Measurements from ENCODE around the gene DNASE2.

DNASE2 gene

DNA sequence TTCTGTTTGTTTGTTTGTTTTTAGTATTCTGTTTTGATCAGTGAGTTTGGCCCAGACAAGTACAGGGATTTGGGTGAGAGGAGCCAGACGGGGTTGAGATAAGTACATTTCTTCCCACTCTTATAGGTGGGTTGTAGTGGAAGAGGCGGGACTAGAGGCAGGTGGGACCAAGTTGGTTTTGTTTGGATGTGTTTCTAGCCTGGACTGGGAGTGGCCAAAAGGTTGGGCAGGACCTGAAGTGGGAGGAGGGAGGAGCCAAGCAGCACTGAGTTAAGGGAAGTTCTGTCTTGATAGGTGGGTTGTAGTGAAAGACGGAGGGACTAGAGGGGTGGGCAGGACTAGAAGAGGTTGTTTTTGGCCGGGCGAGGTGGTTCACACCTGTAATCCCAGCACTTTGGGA, 9.0 kb downstream of the DNASE2 start:
- Histone ChIP-seq H3K27ac (ENCODE audit: low read depth, low read length) (no peak overlapping the region), H3K36me3 (ENCODE audit: control insufficient read depth, insufficient read depth, low read length) (peaks cover 3% of the 10 kb centered on the region; the same call in 1 of the 2 replicates), H3K4me1 (ENCODE audit: control insufficient read depth, insufficient read depth, low read length) (peaks cover 1% of the 10 kb centered on the region; the same call in 1 of the 2 replicates), H3K9me3 (ENCODE audit: control insufficient read depth, insufficient read depth, low read depth, low read length) (no peaks in the 10 kb centered on the region), H3K4me3 (ENCODE audit: low read depth, low read length) (no peak overlapping the region), H3K27me3 (ENCODE audit: control insufficient read depth, insufficient read depth, low read length) (peaks cover 22% of the 10 kb centered on the region), H3K9ac (ENCODE audit: low read length) (no peak overlapping the region)

DNA sequence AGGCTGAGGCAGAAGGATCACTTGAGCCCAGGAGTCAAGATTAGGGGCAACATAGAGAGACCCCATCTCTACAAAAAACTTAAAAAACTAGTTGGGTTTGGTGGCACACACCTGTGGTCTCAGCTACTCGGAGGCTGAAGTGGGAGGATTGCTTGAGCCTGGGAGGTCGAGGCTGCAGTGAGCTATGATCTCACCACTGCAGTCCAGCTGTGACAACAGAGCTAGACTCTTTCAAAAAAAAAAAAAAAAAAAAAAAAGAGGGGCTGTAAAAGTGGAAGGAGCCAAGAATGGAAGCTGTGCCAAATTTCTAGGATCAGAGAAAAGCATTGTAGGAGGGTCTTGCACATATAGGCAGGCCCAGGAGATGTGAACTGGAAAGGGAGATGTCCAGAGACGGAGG, 9.6 kb downstream of the DNASE2 start:
- peaks cover 3% of the 10 kb centered on the region; the same call in 1 of the 2 replicates for H3K36me3 ChIP-seq (ENCODE audit: control insufficient read depth, insufficient read depth, low read length)
- no peak overlapping the region for H3K4me3 ChIP-seq (ENCODE audit: low read depth, low read length)
- peaks cover 5% of the 10 kb centered on the region for H3K4me1 ChIP-seq (ENCODE audit: control insufficient read depth, insufficient read depth, low read length)
- no peaks in the 10 kb centered on the region for H3K9me3 ChIP-seq (ENCODE audit: control insufficient read depth, insufficient read depth, low read depth, low read length)
- peaks cover 22% of the 10 kb centered on the region for H3K27me3 ChIP-seq (ENCODE audit: control insufficient read depth, insufficient read depth, low read length)
- H3K27ac ChIP-seq (ENCODE audit: low read depth, low read length), result no peak overlapping the region
- H3K9ac ChIP-seq (ENCODE audit: low read length), result no peak overlapping the region

DNA sequence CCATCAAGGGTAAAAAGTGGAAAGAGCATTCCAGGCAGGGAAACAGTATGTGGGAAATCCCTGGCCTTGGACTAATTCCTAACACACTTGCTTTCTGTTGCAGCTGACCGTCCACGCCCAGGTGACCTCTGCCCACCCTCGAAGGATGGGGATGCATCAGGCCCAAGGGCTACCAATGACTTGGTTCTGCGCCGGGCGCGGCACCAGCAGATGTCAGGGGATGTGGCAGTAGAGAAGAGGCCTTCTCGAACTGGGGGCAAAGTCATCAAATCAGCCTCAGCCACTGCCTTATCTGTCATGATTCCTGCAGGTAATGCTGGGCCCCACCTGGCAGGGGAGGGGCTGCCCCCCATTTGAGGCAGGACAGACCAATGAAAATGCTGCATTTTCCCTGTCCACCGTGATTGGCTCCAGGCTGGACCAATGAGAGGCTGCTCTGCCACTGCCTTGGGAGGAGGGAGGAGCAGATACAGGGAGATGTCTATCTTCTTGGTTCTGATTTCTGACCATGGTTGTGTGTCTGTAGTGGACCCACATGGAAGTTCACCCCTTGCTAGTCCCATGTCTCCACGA, 12.6 kb downstream of the DNASE2 start:
- Histone ChIP-seq H3K27ac (ENCODE audit: low read depth, low read length) (no peak overlapping the region), H3K9me3 (ENCODE audit: control insufficient read depth, insufficient read depth, low read depth, low read length) (no peaks in the 10 kb centered on the region), H3K9ac (ENCODE audit: low read length) (no peak overlapping the region), H3K4me1 (ENCODE audit: control insufficient read depth, insufficient read depth, low read length) (peaks cover 24% of the 10 kb centered on the region), H3K27me3 (ENCODE audit: control insufficient read depth, insufficient read depth, low read length) (peaks cover 14% of the 10 kb centered on the region), H3K4me3 (ENCODE audit: low read depth, low read length) (no peak overlapping the region), H3K36me3 (ENCODE audit: control insufficient read depth, insufficient read depth, low read length) (no peaks in the 10 kb centered on the region)

DNA sequence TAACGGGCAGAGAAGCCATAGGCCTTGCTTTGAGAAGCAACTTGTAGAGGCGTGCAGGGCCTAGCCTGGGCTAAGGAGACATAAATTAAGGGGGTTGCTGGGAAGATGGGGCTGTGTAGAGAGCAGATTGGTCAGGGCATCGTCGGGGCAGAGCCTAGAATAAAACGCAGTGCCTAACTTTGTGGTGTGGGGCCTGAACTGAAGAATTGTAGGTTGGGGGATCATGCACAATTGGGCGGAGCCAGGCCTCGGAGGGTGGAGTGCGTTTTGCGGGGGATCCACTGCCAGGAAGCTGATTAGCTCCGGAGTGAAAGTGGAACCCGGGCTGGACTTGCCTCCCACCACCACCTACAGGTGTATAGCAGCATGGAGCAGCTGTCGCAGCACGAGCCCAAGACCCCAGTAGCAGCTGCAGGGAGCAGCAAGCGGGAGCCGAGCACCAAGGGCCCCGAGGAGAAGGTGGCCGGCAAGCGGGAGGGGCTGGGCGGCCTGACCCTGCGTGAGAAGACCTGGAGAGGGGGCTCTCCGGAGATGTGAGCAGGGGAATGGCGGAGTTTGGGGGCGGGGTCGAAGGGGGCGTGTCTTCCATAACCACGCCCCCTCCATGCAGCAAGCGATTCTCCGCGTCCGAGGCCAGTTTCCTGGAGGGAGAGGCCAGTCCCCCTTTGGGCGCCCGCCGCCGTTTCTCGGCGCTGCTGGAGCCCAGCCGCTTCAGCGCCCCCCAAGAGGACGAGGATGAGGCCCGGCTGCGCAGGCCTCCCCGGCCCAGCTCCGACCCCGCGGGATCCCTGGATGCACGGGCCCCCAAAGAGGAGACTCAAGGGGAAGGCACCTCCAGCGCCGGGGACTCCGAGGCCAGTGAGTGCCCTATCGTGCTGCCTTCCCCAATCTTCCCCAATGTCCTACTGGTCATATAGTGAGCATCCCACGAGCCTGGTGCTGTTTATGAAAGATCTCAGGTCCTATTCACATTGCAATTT, 13.8 kb downstream of the DNASE2 start:
- Histone ChIP-seq H3K27ac (ENCODE audit: low read depth, low read length) (no peak overlapping the region), H3K4me3 (ENCODE audit: low read depth, low read length) (peak overlapping the region; percentile 82), H3K36me3 (ENCODE audit: control insufficient read depth, insufficient read depth, low read length) (no peaks in the 10 kb centered on the region), H3K9ac (ENCODE audit: low read length) (peak overlapping the region; percentile 23), H3K9me3 (ENCODE audit: control insufficient read depth, insufficient read depth, low read depth, low read length) (no peaks in the 10 kb centered on the region), H3K4me1 (ENCODE audit: control insufficient read depth, insufficient read depth, low read length) (peaks cover 24% of the 10 kb centered on the region), H3K27me3 (ENCODE audit: control insufficient read depth, insufficient read depth, low read length) (peaks cover 13% of the 10 kb centered on the region)

DNA sequence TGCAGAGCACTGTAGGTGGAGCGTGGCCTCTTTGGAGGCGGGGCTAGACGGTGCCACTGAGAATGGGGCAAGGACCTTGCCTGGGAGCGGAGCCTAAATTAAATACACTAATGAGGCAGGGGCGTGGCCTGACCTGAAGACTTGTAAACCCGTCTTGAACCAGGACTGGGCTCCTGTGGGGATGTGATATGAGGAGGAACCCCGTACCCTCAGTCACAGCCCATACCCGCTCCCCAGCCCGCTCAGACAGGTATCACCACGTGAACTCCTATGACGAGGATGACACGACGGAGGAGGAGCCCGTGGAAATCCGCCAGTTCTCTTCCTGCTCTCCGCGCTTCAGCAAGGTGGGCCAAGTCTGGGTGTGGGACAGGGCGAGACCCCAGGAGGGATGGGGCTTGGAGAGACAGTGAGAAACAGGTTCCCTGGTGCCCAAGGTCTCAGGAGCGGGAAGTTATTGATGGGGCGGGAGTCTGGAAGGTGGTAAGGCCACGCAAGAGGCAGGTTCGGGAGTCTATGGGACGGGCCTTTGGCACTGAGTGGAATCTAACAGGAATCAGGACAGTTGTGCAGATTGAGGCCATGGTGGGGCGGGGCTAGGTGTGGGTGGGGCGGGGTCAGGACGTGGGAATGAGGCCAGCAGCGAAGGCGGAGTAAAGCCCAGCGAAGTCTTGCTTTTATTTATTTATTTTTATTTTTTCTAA, 14.7 kb downstream of the DNASE2 start:
- Histone ChIP-seq H3K27ac (ENCODE audit: low read depth, low read length) (no peak overlapping the region), H3K4me1 (ENCODE audit: control insufficient read depth, insufficient read depth, low read length) (peaks cover 24% of the 10 kb centered on the region), H3K9me3 (ENCODE audit: control insufficient read depth, insufficient read depth, low read depth, low read length) (no peaks in the 10 kb centered on the region), H3K4me3 (ENCODE audit: low read depth, low read length) (peak overlapping the region; percentile 82), H3K36me3 (ENCODE audit: control insufficient read depth, insufficient read depth, low read length) (no peaks in the 10 kb centered on the region), H3K9ac (ENCODE audit: low read length) (no peak overlapping the region), H3K27me3 (ENCODE audit: control insufficient read depth, insufficient read depth, low read length) (peaks cover 13% of the 10 kb centered on the region)

DNA sequence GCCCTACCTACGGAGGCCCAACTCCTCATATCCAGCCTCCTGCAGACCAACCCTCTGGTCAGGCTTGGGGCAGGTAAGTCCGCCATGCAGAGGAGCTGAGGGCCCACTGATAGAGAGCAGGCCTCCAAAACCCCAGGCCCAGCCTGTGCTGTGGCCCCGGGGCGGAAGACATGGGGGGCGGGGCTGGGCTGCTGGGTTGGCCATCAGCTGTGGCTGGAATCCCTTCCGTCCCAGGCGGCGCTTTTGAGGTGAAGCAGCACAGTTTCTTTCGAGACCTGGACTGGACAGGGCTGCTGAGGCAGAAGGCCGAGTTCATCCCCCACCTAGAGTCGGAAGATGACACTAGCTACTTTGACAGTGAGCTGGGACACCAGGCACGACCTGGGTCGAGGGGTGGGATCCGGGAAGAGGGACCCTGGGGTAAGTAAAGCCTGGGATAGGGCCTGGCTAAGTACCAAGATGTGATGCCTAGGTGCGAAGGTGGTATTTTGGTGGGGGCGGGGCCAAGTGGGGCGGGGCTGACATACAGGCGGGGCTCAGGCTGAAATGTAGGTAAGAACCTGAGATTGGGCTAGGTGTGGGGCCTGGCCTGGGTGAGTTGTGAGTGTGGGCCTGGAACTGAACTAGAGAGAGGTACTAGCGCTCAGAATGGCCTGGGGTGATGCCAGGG, 15.4 kb downstream of the DNASE2 start:
- peaks cover 24% of the 10 kb centered on the region for H3K4me1 ChIP-seq (ENCODE audit: control insufficient read depth, insufficient read depth, low read length)
- peak overlapping the region; percentile 17; the same call in 1 of the 2 replicates for H3K4me3 ChIP-seq (ENCODE audit: low read depth, low read length)
- no peaks in the 10 kb centered on the region for H3K9me3 ChIP-seq (ENCODE audit: control insufficient read depth, insufficient read depth, low read depth, low read length)
- peaks cover 13% of the 10 kb centered on the region for H3K27me3 ChIP-seq (ENCODE audit: control insufficient read depth, insufficient read depth, low read length)
- H3K9ac ChIP-seq (ENCODE audit: low read length), result no peak overlapping the region
- H3K36me3 ChIP-seq (ENCODE audit: control insufficient read depth, insufficient read depth, low read length), result no peaks in the 10 kb centered on the region
- H3K27ac ChIP-seq (ENCODE audit: low read depth, low read length), result no peak overlapping the region

DNA sequence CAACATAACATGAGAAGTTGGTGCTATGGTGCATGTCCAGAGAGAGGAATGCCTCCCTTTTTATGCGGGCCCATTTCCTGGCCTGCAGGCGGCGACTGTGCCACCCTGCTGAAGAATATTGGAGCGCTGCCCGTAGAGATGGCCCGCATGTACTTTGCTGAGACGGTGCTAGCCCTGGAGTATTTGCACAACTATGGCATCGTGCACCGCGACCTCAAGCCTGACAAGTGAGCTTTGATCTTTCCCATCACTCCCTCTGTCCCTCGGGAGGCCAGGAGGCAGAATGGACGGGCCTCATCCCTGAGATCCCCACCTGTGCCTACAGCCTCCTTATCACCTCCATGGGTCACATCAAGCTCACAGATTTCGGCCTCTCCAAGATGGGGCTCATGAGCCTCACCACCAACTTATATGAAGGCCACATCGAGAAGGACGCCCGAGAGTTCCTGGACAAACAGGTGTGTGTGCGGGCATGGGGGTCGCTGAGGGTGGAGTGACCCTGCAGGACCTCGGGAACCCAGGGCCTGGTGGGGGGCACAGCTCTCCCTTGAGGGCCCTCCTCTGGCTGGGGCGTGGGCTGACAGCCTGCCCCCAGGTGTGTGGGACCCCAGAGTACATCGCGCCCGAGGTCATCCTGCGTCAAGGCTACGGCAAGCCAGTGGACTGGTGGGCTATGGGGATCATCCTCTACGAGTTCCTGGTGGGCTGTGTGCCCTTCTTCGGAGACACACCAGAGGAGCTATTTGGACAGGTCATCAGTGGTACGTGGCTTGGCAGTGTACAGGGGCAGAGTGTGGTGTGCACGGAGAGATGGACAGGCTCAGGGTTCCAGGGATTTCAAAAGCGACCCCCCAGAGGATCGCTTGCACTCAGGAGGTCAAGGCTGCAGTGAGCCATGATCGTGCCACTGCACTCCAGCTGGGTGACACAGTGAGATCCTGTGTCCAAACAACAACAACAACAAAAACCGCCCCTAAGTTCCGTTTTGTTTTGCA, 16.2 kb downstream of the DNASE2 start:
- Histone ChIP-seq H3K36me3 (ENCODE audit: control insufficient read depth, insufficient read depth, low read length) (no peaks in the 10 kb centered on the region), H3K4me3 (ENCODE audit: low read depth, low read length) (no peak overlapping the region; the same call in 1 of the 2 replicates), H3K9ac (ENCODE audit: low read length) (no peak overlapping the region), H3K27me3 (ENCODE audit: control insufficient read depth, insufficient read depth, low read length) (peaks cover 13% of the 10 kb centered on the region), H3K27ac (ENCODE audit: low read depth, low read length) (no peak overlapping the region), H3K4me1 (ENCODE audit: control insufficient read depth, insufficient read depth, low read length) (peaks cover 24% of the 10 kb centered on the region), H3K9me3 (ENCODE audit: control insufficient read depth, insufficient read depth, low read depth, low read length) (no peaks in the 10 kb centered on the region)

DNA sequence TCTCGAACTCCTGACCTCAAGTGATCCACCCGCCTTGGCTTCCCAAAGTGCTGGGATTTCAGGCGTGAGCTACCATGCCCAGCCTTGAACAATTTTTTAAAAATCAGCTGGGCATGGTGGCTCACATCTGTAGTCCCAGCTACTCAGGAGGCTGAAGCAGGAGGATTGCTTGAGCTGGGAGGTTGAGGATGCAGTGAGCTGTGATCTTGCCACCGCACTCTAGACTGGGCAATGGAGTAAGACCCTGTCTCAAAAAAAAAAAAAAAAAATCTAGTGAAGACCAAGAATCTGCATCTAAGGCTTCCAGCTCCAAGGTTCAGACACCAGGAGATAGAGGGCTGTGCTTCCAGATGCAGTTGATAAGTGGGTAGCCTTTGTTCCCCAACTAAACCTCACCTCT, 17.1 kb downstream of the DNASE2 start:
- Histone ChIP-seq H3K9me3 (ENCODE audit: control insufficient read depth, insufficient read depth, low read depth, low read length) (no peaks in the 10 kb centered on the region), H3K4me3 (ENCODE audit: low read depth, low read length) (no peak overlapping the region), H3K27ac (ENCODE audit: low read depth, low read length) (no peak overlapping the region), H3K9ac (ENCODE audit: low read length) (no peak overlapping the region), H3K27me3 (ENCODE audit: control insufficient read depth, insufficient read depth, low read length) (peaks cover 13% of the 10 kb centered on the region), H3K36me3 (ENCODE audit: control insufficient read depth, insufficient read depth, low read length) (no peaks in the 10 kb centered on the region), H3K4me1 (ENCODE audit: control insufficient read depth, insufficient read depth, low read length) (peaks cover 24% of the 10 kb centered on the region)

DNA sequence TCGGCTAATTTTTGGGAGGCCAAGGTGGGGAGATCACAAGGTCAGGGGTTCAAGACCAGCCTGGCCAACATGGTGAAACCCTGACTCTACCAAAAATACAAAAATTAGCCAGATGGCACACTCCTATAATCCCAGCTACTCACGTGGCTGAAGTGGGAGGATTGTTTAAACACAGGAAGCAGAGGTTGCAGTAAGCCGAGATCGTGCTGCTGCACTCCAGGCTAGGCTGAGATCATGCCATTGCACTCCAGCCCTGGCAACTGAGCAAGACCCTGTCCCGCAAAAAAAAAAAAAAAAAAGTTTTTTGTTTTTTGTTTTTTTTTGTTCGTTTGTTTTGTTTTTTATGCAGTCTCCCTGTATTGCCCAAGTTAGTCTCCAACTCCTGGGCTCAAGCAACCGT, 21.7 kb downstream of the DNASE2 start:
- Histone ChIP-seq H3K9ac (ENCODE audit: low read length) (no peak overlapping the region), H3K36me3 (ENCODE audit: control insufficient read depth, insufficient read depth, low read length) (peaks cover 5% of the 10 kb centered on the region; the same call in 1 of the 2 replicates), H3K4me3 (ENCODE audit: low read depth, low read length) (no peak overlapping the region), H3K4me1 (ENCODE audit: control insufficient read depth, insufficient read depth, low read length) (no peaks in the 10 kb centered on the region), H3K9me3 (ENCODE audit: control insufficient read depth, insufficient read depth, low read depth, low read length) (no peaks in the 10 kb centered on the region), H3K27me3 (ENCODE audit: control insufficient read depth, insufficient read depth, low read length) (peaks cover 9% of the 10 kb centered on the region), H3K27ac (ENCODE audit: low read depth, low read length) (no peak overlapping the region)

Measured in HUES6 (cell line).